Erythroblast (primary cell): ENCODE measurements around the gene C1QTNF8.

Source experiments
- DNase-seq, 2 experiments: peaks; one replicate each; lab custom pipeline; 2025; lab: John Stamatoyannopoulos, UW
- GATA1 ChIP-seq: IDR thresholded peaks from 2 replicates; pipeline ENCODE4 v1.6.1; 2011; ENCODE audit warnings: low read depth, mild to moderate bottlenecking, control low read depth, low read length, moderate library complexity
- POLR2A ChIP-seq: IDR thresholded peaks from 2 replicates; pipeline ENCODE4 v1.6.1; 2011; ENCODE audit warnings: mild to moderate bottlenecking, low read length

The C1QTNF8 gene

GRCh38 chr16:1053700-1054368 is 42.2 kb downstream of the C1QTNF8 start:
- no peak for TF ChIP-seq GATA1
- TF ChIP-seq POLR2A = no peak

DNA sequence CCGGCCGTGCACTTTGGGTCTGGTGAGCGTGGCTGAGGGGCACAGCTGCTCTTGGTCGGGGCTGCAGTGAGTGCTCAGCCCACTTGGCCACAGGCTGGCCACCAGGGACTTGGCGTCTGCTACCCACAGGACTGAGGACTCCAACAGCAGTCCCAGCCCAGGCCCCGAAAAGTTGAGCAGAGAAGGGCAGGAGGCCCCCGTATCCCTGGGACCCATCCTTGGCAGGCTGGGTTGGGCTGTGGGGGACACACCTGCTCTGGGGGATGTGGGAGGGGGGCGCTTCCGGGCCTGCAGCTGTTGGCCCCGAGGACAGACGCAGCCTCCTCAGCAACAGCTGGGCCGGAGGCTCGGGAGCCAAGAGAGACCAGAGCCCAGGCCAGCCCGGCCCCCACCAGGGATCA is 42.9 kb downstream of the C1QTNF8 start:
- TF ChIP-seq POLR2A (no peak), GATA1 (no peak)
- DNase-seq = no peak

More at GRCh38 chr16:1053700-1054368, 42.2 kb downstream of the C1QTNF8 start:
- DNase-seq = no peak

DNA sequence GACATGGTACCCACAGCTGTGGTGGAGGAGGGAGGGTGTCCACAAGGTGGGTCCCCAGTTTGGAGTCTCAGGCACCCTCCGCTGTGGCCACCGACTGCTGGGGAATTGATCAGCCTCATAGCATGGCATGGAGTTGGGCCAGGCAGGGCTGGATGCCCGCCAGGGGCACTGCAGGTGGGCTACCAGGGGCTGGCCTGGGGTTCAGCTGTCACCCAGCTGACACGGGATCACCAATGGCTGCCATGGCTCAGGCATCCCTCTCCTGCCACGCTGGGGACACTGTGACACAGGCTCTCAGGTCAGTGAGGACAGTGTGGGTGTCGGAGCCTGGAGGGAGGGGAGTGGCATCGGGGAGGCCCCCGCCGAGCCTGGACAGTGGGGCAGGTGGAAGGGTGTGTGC is 43.3 kb downstream of the C1QTNF8 start:
- no peak for DNase-seq
- TF ChIP-seq POLR2A = no peak
- TF ChIP-seq GATA1 = no peak

DNA sequence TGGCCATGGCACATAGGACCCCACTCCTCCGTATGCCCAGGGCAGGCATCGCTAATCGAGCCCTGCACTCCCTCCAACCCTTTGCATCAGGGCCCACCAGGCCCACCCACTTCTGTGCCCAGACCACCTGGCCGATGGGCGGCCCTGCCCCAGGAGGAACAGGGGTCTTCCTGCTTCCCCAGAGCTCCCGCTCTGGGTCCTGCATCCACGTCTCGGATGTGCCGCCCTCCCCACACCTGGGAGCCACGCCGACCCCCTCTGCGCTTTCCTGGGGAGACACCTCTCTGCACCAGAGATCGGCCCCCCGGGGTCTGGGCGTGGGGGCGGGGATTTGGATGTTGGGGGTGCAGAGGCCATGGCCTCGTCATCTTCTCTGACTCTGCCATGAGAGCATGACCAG is 44.6 kb downstream of the C1QTNF8 start:
- DNase-seq = no peak
- TF ChIP-seq POLR2A (no peak), GATA1 (no peak)

DNA sequence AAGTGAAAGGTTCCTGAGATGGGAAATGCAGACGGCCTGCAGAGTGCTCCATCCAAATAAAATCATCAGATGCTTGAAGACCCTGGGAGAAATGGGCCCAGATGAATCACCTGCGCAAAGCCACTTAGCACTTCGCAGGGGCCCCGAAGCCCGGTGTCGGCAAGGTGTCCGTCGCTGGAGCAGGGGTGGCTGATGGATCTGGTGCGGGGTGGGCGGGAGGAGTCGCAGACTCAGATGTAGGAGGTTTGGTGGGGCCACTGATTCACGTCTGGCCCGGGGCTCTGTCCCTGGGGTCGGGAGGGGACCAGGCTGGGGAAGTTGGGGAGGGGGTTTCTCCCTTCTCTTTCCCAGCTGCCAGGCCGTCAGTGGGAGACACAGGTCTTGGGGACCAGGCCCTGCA is 45.1 kb downstream of the C1QTNF8 start:
- TF ChIP-seq POLR2A (no peak), GATA1 (no peak)

DNA sequence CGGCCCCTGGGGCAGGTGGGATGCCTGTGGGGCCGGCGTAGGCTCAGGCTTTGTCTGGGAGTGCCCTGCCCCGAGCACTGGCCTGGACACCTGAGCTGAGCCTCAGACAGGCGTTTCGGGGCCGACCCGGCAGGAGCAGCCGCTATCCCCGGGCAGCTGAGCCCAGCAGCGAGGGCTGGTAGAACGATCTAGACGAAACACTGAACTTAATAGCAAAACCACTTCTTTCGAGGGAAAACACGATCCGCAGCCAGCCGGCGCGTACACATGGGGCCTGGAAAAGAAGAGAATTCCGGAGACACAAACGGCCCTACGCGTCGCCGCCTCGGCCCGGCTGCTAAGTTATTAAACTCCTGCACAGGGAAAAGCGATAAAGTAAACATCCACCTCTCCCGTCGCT is 45.5 kb downstream of the C1QTNF8 start:
- no peak for TF ChIP-seq POLR2A
- TF ChIP-seq GATA1 = no peak

More for the DNA sequence above, 45.1 kb downstream of the C1QTNF8 start:
- DNase-seq = no peak

DNA sequence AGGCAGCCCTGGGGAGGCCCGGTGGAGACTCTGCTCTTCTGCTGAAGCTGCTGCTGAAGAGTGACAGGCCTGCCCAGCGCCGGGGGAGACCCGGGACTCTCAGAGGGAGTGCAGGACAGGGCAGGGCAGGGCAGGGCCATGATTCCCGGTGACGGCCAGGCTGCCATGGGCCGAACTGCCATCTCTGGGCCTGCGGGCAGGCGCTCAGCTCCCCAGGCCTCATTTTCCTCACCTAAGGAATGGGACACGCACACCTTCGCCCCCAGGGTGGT is 46.1 kb downstream of the C1QTNF8 start:
- TF ChIP-seq POLR2A (no peak), GATA1 (no peak)
- no peak for DNase-seq

More for the DNA sequence above, 45.5 kb downstream of the C1QTNF8 start:
- DNase-seq = no peak

DNA sequence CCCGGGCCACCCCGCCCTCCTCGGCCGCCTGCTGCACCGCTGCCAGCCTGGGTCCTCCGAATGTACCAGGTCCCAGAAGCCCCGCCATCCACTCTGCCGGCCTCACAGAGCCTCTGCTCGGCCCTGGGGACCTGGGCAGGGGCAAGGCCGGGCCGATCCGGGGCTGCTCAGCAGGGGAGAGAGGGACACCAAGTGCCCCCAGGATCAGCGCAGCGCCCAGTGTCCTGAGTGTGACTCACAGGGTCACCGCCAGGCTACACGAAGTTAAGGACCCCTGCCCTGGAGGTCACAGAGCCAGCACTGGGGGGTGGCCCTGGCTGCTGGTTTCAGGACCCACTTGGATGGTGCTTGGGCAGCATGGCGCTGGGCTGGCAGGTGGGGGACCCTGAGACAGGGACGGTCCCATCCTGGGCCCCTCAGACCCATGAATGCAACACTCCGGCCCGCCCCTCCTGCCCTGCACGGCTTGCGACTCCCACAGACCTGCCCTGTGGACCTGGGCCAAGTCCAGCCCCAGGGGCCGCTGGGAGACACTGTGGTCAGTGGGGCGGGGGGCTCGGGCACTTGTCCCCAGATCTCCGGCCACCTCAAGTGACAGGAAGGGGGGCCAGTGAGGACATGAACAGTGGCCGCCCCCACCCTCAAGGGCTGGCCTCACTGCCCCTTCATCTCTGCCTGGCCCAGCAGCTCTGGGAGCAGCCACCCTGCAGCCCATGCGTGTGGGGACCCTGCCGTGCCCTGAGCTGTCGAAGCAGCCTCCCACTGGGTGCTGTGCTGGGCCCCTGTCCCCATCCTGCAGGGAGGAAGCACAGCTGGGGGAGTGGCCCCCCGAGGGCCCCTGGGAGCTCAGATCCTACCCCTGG is 46.7 kb downstream of the C1QTNF8 start:
- TF ChIP-seq GATA1 (no peak), POLR2A (no peak)
- DNase-seq = no peak

DNA sequence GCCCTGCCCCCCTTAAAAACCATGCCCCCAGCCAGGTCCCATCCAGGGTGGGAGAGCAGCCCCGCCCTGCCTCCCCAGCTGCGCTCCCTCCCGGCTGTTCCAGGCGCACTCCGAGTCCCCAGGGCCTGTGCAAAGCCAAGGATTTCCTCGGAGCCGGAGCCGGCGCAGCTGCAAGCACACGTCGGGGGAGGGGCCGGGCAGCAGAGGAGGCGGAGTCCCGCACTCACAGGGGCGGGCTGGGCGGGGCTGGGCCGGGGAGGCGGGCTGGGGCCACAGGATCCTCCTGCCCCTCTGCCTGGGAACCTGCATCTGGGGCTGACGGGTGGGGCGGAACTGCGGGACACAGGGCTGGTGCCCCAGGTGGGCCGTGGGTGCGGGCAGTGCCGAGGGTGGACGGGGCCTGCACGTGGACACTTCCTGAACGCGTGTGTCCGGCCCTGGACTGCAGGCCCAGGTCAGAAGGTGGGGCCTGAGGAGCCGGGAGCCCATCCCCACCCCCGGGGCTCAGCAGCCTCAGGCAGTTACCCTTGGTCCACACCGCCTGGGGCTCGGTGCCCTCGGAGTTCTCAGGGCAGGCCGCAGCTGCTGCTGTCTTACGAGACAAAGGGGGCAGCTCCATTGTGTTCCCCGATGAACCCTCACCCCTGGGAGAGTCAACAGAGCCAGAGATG is 47.5 kb downstream of the C1QTNF8 start:
- TF ChIP-seq POLR2A (no peak), GATA1 (no peak)

GRCh38 chr16:1047801-1048200 is 48.2 kb downstream of the C1QTNF8 start:
- TF ChIP-seq POLR2A = no peak
- TF ChIP-seq GATA1 = no peak
- no peak for DNase-seq

More for the DNA sequence above, 47.5 kb downstream of the C1QTNF8 start:
- no peak for DNase-seq

DNA sequence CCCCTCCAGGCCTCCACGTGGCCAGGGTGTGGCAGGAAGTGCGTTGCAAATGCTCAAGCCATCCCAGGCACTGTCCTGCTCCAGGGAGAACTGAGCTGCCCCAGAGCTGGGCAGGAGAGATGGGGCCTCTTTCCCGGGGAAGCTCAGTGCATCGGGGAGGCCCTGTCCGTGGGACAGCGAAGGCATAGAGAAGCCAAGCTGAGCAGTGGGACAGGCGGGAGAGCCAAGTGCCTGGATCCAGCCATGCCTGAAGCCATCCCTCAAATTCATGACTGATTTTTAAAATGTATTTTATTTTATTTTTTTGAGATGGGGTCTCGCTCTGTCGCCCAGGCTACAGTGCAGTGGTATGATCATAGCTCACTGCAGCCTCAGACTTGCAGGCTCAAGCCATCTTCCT is 48.9 kb downstream of the C1QTNF8 start:
- no peak for DNase-seq

DNA sequence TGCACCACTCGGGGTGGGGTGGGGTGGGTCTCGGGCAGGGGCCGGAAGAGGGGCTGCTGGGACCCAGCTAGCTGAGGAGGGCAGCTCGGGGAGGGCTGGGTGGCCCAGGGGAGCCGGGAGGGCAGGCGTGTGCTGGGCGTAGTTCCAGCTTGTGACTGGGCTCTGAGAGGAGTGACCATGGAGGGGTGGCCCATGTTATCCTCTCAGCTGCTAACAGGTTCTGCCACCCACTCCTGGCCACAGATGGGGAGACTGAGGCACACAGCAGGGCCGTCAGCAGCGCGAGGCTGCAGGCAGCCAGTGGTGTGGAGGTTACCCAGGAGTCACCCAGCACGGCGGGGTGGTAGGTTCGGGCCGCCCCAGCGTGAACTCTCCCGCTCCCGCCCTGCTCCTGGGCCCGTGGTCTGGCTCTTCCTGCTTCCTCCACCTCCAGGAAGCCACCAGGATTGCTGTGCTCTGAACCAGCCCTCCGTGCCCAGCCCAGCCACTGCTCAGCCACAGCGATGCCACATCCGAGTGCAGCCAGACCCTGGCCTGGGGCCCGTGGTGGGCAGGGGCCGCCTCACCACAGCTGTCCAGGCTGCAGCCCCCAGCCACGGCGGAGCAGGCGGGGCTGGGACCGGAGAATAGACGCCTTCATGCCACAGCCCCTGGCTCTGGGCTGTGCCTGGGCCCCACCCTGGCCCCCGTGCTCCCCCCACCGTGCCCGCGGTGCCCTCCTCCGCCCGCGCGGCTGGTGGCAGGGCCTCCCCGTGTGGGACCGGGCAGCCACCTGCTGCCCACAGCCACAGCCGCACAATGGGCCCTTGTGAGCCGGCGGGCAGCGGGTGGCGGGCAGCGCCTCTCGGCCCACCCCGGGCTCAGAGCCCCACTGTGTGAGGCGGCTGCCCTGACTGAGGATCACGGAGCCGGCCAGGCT is 49.8 kb downstream of the C1QTNF8 start:
- TF ChIP-seq POLR2A = no peak
- no peak for TF ChIP-seq GATA1
- no peak for DNase-seq

More for the DNA sequence above, 48.9 kb downstream of the C1QTNF8 start:
- TF ChIP-seq POLR2A (no peak), GATA1 (no peak)

- TF ChIP-seq GATA1 (no peak), POLR2A (no peak)
- DNase-seq = no peak
Observed at GRCh38 chr16:1045310-1045992, 50.6 kb downstream of the C1QTNF8 start.
